Measurements from ENCODE around the gene GSKIP. TPM values are rescaled to one million over a fixed set of nuclear protein-coding genes. Genes with fewer than 3 reads are reported as not detected.

Gene GSKIP
- total and polyA plus RNA-seq, 2 donors (not counting 1 experiment from before 2014, with no cell fraction given): 30.2 to 45.5 TPM

- no peak for DNase-seq (ENCODE audit: low read depth in 2 of 2)
- H3K27ac ChIP-seq (ENCODE audit: insufficient read depth, low read length): no peak overlapping the region
- peaks cover 7% of the 10 kb centered on the region for H3K79me2 ChIP-seq (ENCODE audit: control insufficient read depth, insufficient read depth, low read length)
- no peak overlapping the region for H3K4me2 ChIP-seq (ENCODE audit: extremely low read depth, insufficient read depth, low read length)
- no peak for TF ChIP-seq EZH2 (IDR thresholded peaks at IDR 0.05; ENCODE audit: low read length, missing control alignments)
- TF ChIP-seq CTCF (conservative IDR thresholded peaks at IDR 0.05 in 1 of 2, IDR thresholded peaks at IDR 0.05 in 1 of 2; ENCODE audit: low read depth in 1 of 2, low read length in 2 of 2): no peak
- H4K20me1 ChIP-seq (ENCODE audit: control insufficient read depth, extremely low read depth, insufficient read depth, low read length): no peaks in the 10 kb centered on the region
- no peak overlapping the region for H2AFZ ChIP-seq (ENCODE audit: low read length)
- no peaks in the 10 kb centered on the region for H3K9me3 ChIP-seq (ENCODE audit: control insufficient read depth, insufficient read depth, low read depth, low read length)
- no peak overlapping the region for H3K4me3 ChIP-seq (replicated peaks in 1 of 4; ENCODE audit: control extremely low read depth in 1 of 4, insufficient read depth in 1 of 4, low read depth in 3 of 4, low read length in 4 of 4)
- H3K27me3 ChIP-seq (ENCODE audit: control insufficient read depth, insufficient read depth, low read length): no peaks in the 10 kb centered on the region
- no peaks in the 10 kb centered on the region for H3K36me3 ChIP-seq (ENCODE audit: control insufficient read depth, insufficient read depth, low read length)
- no peak overlapping the region for H3K9ac ChIP-seq (ENCODE audit: insufficient read depth, low read length)
- H3K4me1 ChIP-seq (ENCODE audit: control insufficient read depth, extremely low read depth, insufficient read depth, low read length): no peaks in the 10 kb centered on the region
Measured at GRCh38 chr14:96354246-96354645, 9.1 kb upstream of the GSKIP start.

- no peak for DNase-seq (ENCODE audit: low read depth in 2 of 2)
- Histone ChIP-seq H3K79me2 (ENCODE audit: control insufficient read depth, insufficient read depth, low read length) (peaks cover 25% of the 10 kb centered on the region), H4K20me1 (ENCODE audit: control insufficient read depth, extremely low read depth, insufficient read depth, low read length) (no peaks in the 10 kb centered on the region), H3K27me3 (ENCODE audit: control insufficient read depth, insufficient read depth, low read length) (no peaks in the 10 kb centered on the region), H3K27ac (ENCODE audit: insufficient read depth, low read length) (no peak overlapping the region), H3K4me1 (ENCODE audit: control insufficient read depth, extremely low read depth, insufficient read depth, low read length) (no peaks in the 10 kb centered on the region), H3K4me2 (ENCODE audit: extremely low read depth, insufficient read depth, low read length) (no peak overlapping the region), H3K4me3 (replicated peaks in 1 of 4; ENCODE audit: control extremely low read depth in 1 of 4, insufficient read depth in 1 of 4, low read depth in 3 of 4, low read length in 4 of 4) (no peak overlapping the region), H3K9ac (ENCODE audit: insufficient read depth, low read length) (no peak overlapping the region), H2AFZ (ENCODE audit: low read length) (no peak overlapping the region), H3K9me3 (ENCODE audit: control insufficient read depth, insufficient read depth, low read depth, low read length) (no peaks in the 10 kb centered on the region), H3K36me3 (ENCODE audit: control insufficient read depth, insufficient read depth, low read length) (no peaks in the 10 kb centered on the region)
- no peak for TF ChIP-seq EZH2 (IDR thresholded peaks at IDR 0.05; ENCODE audit: low read length, missing control alignments)
Measured at GRCh38 chr14:96357216-96357615, 6.1 kb upstream of the GSKIP start.

GRCh38 chr14:96359959-96360358 is 3.4 kb upstream of the GSKIP start:
- Histone ChIP-seq H4K20me1 (ENCODE audit: control insufficient read depth, extremely low read depth, insufficient read depth, low read length) (no peaks in the 10 kb centered on the region), H3K4me1 (ENCODE audit: control insufficient read depth, extremely low read depth, insufficient read depth, low read length) (no peaks in the 10 kb centered on the region), H3K36me3 (ENCODE audit: control insufficient read depth, insufficient read depth, low read length) (no peaks in the 10 kb centered on the region), H3K9ac (ENCODE audit: insufficient read depth, low read length) (no peak overlapping the region), H3K27me3 (ENCODE audit: control insufficient read depth, insufficient read depth, low read length) (no peaks in the 10 kb centered on the region), H3K79me2 (ENCODE audit: control insufficient read depth, insufficient read depth, low read length) (peaks cover 39% of the 10 kb centered on the region), H3K27ac (ENCODE audit: insufficient read depth, low read length) (no peak overlapping the region), H3K4me2 (ENCODE audit: extremely low read depth, insufficient read depth, low read length) (no peak overlapping the region), H3K4me3 (replicated peaks in 1 of 4; ENCODE audit: control extremely low read depth in 1 of 4, insufficient read depth in 1 of 4, low read depth in 3 of 4, low read length in 4 of 4) (no peak overlapping the region), H2AFZ (ENCODE audit: low read length) (no peak overlapping the region), H3K9me3 (ENCODE audit: control insufficient read depth, insufficient read depth, low read depth, low read length) (no peaks in the 10 kb centered on the region)
- no peak for TF ChIP-seq EZH2 (IDR thresholded peaks at IDR 0.05; ENCODE audit: low read length, missing control alignments)
- no peak for TF ChIP-seq CTCF (conservative IDR thresholded peaks at IDR 0.05 in 1 of 2, IDR thresholded peaks at IDR 0.05 in 1 of 2; ENCODE audit: low read depth in 1 of 2, low read length in 2 of 2)
- DNase-seq (ENCODE audit: low read depth in 2 of 2): no peak

Measured in fibroblast of lung (primary cell).